Pancreas (tissue), 10 donors: ENCODE measurements around the gene POMP. TPM values are rescaled to one million over a fixed set of nuclear protein-coding genes. Genes with fewer than 3 reads are reported as not detected.
"Not testable (repeated sequence)": the region's sequence is repeated elsewhere in the genome, so short reads cannot be mapped to it uniquely, and the experiment has no call there.

ENCODE experiments used
- ATAC-seq, 4 donors: fragments of 200-7000 bp; cut with Tn5 transposase; one replicate each; pipeline versions ENCODE4 v1.8.0 to v1.9.1; 2020; ENCODE audit warnings: mild to moderate bottlenecking in 4 of 4, moderate library complexity in 4 of 4
- DNase-seq, 6 donors: peaks; one replicate each; pipeline ENCODE4 v3.0.0-alpha.2; 2020
- FAIRE-seq: peaks from 2 replicates; lab custom pipeline; 2012; peaks lifted over from hg19 to GRCh38; lab: Jason Lieb, UNC
- H3K27ac ChIP-seq, 4 donors: fragments of 200-600 bp; sonication (generic); 1 replicate in 3 of 4; 2 replicates in 1 of 4; pipeline versions ENCODE4 v1.5.0 to v1.8.0; 2020
- H3K27me3 ChIP-seq, 4 donors: fragments of 200-600 bp; one replicate each; pipeline ENCODE4 v1.8.0; 2021
- H3K36me3 ChIP-seq, 3 donors: fragments of 200-600 bp; sonication (generic) in 1 of 3; one replicate each; pipeline versions ENCODE4 v1.5.0 to v1.8.0; 2020 to 2021
- H3K4me1 ChIP-seq, 3 donors: fragments of 200-600 bp; one replicate each; pipeline ENCODE4 v1.8.0; 2021
- H3K4me3 ChIP-seq, 4 donors: fragments of 200-600 bp; sonication (generic) in 2 of 4; one replicate each; pipeline versions ENCODE4 v1.5.0 to v1.8.0; 2020 to 2021
- H3K9me3 ChIP-seq, 4 donors: fragments of 200-600 bp; one replicate each; pipeline ENCODE4 v1.8.0; 2021
- CTCF ChIP-seq, 4 donors: fragments of 200-600 bp; sonication (generic) in 3 of 4; IDR thresholded peaks; one replicate each; pipeline versions ENCODE4 v1.5.0 to v1.8.0; 2021; ENCODE audit warnings: antibody characterized with exemption in 4 of 4
- WGBS, 2 donors: extraction: QIAGEN DNeasy Blood & Tissue Kit; methylation state at CpG; one replicate each; pipeline ENCODE4 v1.1.7; 2013; 5-methylcytosine and 5-hydroxymethylcytosine counted together
- intact Hi-C, 3 donors: fragments of 100-400 bp; cut with DNase I; formaldehyde crosslinking; loops; one replicate each; pipeline versions ENCODE4 v1.11.1 to v1.14.2; 2022
- polyA plus RNA-seq, 2 donors: library from polyadenylated mRNA; stranded (reverse); fragments of 200-250 nt; gene quantifications; one replicate each; pipeline ENCODE4 v1.2.3, GENCODE V29; 2013
- total RNA-seq, 6 donors: library from RNA; stranded (reverse); fragmentation: NEBNext Ultra II Directional in 4 of 6; extraction: Animal tissue kit (Norgen Biotek cat#: 25700) in 4 of 6; gene quantifications; one replicate each; pipeline versions ENCODE4 v1.2.1 to v1.2.4, GENCODE V29; 2021 to 2023
- donor health status: healthy with polysubstance abuse.
- donor health status: DM: no; HTN: no; CAD: no; lungs with moderate emphysema.
- donor health status: DM: no; HTN: no; CAD: no.
- donor health status: control.
- donor health status: control.
- donor health status: Bipolar disorder and iron deficiency.
- donor health status: DM: yes; HTN: yes; CAD: no.
- donor health status: DM: no; HTN: no; CAD: no.
- donor health status: DM: no; HTN: no; CAD: no.
- donor health status: DM: yes; HTN: yes; CAD: no.

POMP gene
- total and polyA plus RNA-seq, 8 donors, result 13.9 to 39.5 (median 21.9) TPM

DNA sequence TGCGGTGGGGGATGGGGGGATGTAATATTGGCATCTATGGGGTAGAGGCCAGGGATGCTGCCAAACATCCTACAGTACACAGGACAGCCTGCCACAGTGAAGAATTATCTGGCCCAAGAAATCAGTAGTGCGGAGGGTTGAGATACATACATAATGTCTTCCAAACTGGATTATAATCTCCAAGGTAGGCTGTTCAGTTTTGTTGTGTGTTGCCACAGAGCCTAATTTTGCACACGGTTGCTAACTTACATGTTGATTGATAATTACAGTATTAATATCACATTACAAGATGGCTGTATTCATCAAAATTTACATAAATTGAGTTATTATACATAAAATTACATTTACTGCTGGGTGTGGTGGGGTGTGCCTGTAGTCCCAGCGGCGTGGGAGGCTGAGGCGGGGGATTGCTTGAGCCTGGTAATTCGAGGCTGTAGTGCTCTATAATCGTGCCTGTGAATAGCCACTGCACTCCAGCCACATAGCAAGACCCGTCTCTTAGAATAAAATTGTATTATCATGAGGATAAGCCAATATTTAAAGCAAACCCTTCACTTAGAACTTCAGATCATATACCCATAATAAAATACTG lies 8.1 kb downstream of the POMP start:
- 87 to 94% methylated on average over 9 of the region's 9 CpGs for WGBS, 2 donors
- H3K36me3 ChIP-seq, result peaks cover 3 to 83% (median 52%) of the 10 kb centered on the region in 3 donors
- intact Hi-C loops, result no loop called here
- no peak for DNase-seq
- no peak for ATAC-seq
- H3K27ac ChIP-seq, result no peak overlapping the region
- no peak for TF ChIP-seq CTCF (IDR thresholded peaks at IDR 0.05)
- H3K9me3 ChIP-seq, result no peaks in the 10 kb centered on the region
- no peak for FAIRE-seq
- no peaks in the 10 kb centered on the region for H3K27me3 ChIP-seq
- H3K4me3 ChIP-seq, result no peak overlapping the region
- no peaks in the 10 kb centered on the region for H3K4me1 ChIP-seq

GRCh38 chr13:28671126-28671792 lies 12.3 kb downstream of the POMP start:
- no peak for FAIRE-seq
- Histone ChIP-seq H3K4me3 (no peak overlapping the region), H3K27ac (no peak overlapping the region), H3K9me3 (no peaks in the 10 kb centered on the region), H3K36me3 (peaks cover 6 to 89% (median 32%) of the 10 kb centered on the region in 3 donors), H3K4me1 (no peaks in the 10 kb centered on the region), H3K27me3 (no peaks in the 10 kb centered on the region)
- ATAC-seq, result no peak
- no peak for TF ChIP-seq CTCF (IDR thresholded peaks at IDR 0.05)
- intact Hi-C loops, result no loop called here
- DNase-seq, result no peak

GRCh38 chr13:28678809-28679208 lies 19.9 kb downstream of the POMP start:
- FAIRE-seq, result no peak
- H3K36me3 ChIP-seq, result peaks cover 3 to 37% (median 5%) of the 10 kb centered on the region in 3 donors
- no peak for TF ChIP-seq CTCF (IDR thresholded peaks at IDR 0.05)
- intact Hi-C loops, result no loop called here
- no peaks in the 10 kb centered on the region for H3K4me1 ChIP-seq
- 91 to 97% methylated on average over 1 of the region's 1 CpG for WGBS, 2 donors
- H3K4me3 ChIP-seq, result no peak overlapping the region
- no peak overlapping the region for H3K27ac ChIP-seq
- no peaks in the 10 kb centered on the region for H3K9me3 ChIP-seq
- no peak for DNase-seq
- no peak for ATAC-seq
- H3K27me3 ChIP-seq, result no peaks in the 10 kb centered on the region

- 55 to 60% methylated on average over 1 of the region's 1 CpG for WGBS, 2 donors
- no peak overlapping the region for H3K27ac ChIP-seq
- no peaks in the 10 kb centered on the region for H3K4me1 ChIP-seq
- ATAC-seq, result peak in 3 of 4 donors; percentile 45 to 58 (median 52)
- H3K4me3 ChIP-seq, result no peak overlapping the region
- DNase-seq, result no peak
- no peak for FAIRE-seq
- intact Hi-C loops, result no loop called here
- no peaks in the 10 kb centered on the region for H3K27me3 ChIP-seq
- peaks cover 0 to 30% (median 5%) of the 10 kb centered on the region in 3 donors for H3K36me3 ChIP-seq
- no peaks in the 10 kb centered on the region for H3K9me3 ChIP-seq
- peak in 1 of 4 donors; percentile 10 for TF ChIP-seq CTCF (IDR thresholded peaks at IDR 0.05)
Observed at GRCh38 chr13:28679628-28680027, 20.7 kb downstream of the POMP start.

DNA sequence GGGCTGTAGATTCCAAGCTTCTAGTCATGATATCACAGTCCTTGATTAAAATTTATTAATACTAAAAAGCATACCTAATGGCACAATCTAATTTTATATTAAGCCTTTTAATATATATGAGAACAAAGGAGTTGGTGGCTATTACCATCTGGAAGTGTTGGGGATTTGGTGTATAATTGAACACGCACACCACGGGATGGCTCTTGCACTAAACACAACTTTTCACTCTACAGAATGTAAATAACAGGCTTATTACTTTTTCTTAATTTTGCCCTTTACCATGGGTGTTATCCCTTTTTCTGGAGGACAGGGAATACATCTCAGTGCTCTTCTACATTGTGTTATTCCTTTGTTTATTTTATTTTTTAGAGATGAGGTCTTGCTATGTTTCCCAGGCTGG lies 21.6 kb downstream of the POMP start:
- H3K27me3 ChIP-seq, result no peaks in the 10 kb centered on the region
- no peak overlapping the region for H3K27ac ChIP-seq
- ATAC-seq, result no peak
- no peak for TF ChIP-seq CTCF (IDR thresholded peaks at IDR 0.05)
- FAIRE-seq, result no peak
- no peak for DNase-seq
- WGBS, 2 donors, result 92% methylated on average over 2 of the region's 2 CpGs
- no peaks in the 10 kb centered on the region for H3K4me1 ChIP-seq
- peaks cover 0 to 21% (median 5%) of the 10 kb centered on the region in 3 donors for H3K36me3 ChIP-seq
- H3K9me3 ChIP-seq, result no peaks in the 10 kb centered on the region
- intact Hi-C loops, result no loop called here
- no peak overlapping the region for H3K4me3 ChIP-seq

DNA sequence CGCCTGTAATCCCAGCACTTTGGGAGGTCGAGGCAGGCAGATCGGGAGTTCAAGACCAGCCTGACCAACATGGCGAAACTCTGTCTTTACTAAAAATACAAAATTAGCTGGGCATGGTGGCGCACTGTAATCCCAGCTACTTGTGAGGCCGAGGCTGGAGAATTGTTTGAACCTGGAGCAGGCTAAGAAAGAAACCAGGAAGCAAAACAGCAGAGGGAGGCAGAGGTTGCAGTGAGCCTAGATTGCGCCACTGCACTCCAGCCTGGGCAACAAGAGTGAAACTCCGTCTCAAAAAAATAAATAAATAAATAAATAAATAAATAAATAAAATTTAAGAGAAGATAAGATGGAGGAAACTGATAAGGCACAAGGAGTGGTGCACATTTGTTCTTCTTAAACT lies 24.2 kb downstream of the POMP start:
- FAIRE-seq, H3K36me3 ChIP-seq, ATAC-seq, intact Hi-C loops, DNase-seq, H3K9me3 ChIP-seq, H3K4me1 ChIP-seq, H3K27me3 ChIP-seq, H3K4me3 ChIP-seq, H3K27ac ChIP-seq: not testable (repeated sequence)
- 78 to 81% methylated on average over 8 of the region's 8 CpGs for WGBS, 2 donors
